Measurements from ENCODE around the gene ZDBF2.
"Not testable (repeated sequence)": the region's sequence is repeated elsewhere in the genome, so short reads cannot be mapped to it uniquely, and the experiment has no call there.

Gene ZDBF2

GRCh38 chr2:206260188-206261012, 14.1 kb upstream of the ZDBF2 start:
- no peak for DNase-seq

- DNase-seq: no peak
These were observed 10.4 kb upstream of the ZDBF2 start for GRCh38 chr2:206263959-206264603.

GRCh38 chr2:206266130-206267125, 8.0 kb upstream of the ZDBF2 start:
- no peak for DNase-seq

GRCh38 chr2:206267567-206267966, 6.9 kb upstream of the ZDBF2 start:
- no peak for DNase-seq

- no peak for DNase-seq
These were observed 3.4 kb upstream of the ZDBF2 start for GRCh38 chr2:206271065-206271464.

GRCh38 chr2:206273905-206274304, 558 bp upstream of the ZDBF2 start:
- no peak for DNase-seq

GRCh38 chr2:206275312-206276055, 1.0 kb downstream of the ZDBF2 start:
- no peak for DNase-seq

GRCh38 chr2:206276169-206276942, 1.9 kb downstream of the ZDBF2 start:
- DNase-seq: no peak

- DNase-seq: no peak
These were observed 3.0 kb downstream of the ZDBF2 start for GRCh38 chr2:206277503-206277902.

- DNase-seq: no peak
These were observed 8.3 kb downstream of the ZDBF2 start for GRCh38 chr2:206282746-206283145.

- no peak for DNase-seq
These were observed 12.7 kb downstream of the ZDBF2 start for GRCh38 chr2:206287197-206287596.

- DNase-seq: no peak
These were observed 14.9 kb downstream of the ZDBF2 start for GRCh38 chr2:206289391-206289790.

GRCh38 chr2:206296128-206296527, 21.7 kb downstream of the ZDBF2 start:
- no peak for DNase-seq

GRCh38 chr2:206299608-206300007, 25.1 kb downstream of the ZDBF2 start:
- not testable (repeated sequence) for DNase-seq

GRCh38 chr2:206305523-206306245, 31.2 kb downstream of the ZDBF2 start:
- DNase-seq: no peak

GRCh38 chr2:206311026-206311425, 36.6 kb downstream of the ZDBF2 start:
- no peak for DNase-seq

- no peak for DNase-seq
These were observed 41.7 kb downstream of the ZDBF2 start for GRCh38 chr2:206316141-206316540.

GRCh38 chr2:206323033-206323432, 48.6 kb downstream of the ZDBF2 start:
- no peak for DNase-seq

- DNase-seq: no peak
These were observed 49.0 kb downstream of the ZDBF2 start for GRCh38 chr2:206323486-206323885.

GRCh38 chr2:206324869-206325268, 50.4 kb downstream of the ZDBF2 start:
- DNase-seq: no peak

- DNase-seq: no peak
These were observed 54.5 kb downstream of the ZDBF2 start for GRCh38 chr2:206328974-206329373.

All from cerebellar nuclear complex (tissue), 1 donor.